ENCODE measurements around the gene ZNF460. TPM values are rescaled to one million over a fixed set of nuclear protein-coding genes. Genes with fewer than 3 reads are reported as not detected.

ZNF460 gene
- total and polyA plus RNA-seq, 2 of the 13 experiments (the other 11 are each of a cell fraction or from before 2014, with no cell fraction given): 14.5 to 44.8 TPM

DNA sequence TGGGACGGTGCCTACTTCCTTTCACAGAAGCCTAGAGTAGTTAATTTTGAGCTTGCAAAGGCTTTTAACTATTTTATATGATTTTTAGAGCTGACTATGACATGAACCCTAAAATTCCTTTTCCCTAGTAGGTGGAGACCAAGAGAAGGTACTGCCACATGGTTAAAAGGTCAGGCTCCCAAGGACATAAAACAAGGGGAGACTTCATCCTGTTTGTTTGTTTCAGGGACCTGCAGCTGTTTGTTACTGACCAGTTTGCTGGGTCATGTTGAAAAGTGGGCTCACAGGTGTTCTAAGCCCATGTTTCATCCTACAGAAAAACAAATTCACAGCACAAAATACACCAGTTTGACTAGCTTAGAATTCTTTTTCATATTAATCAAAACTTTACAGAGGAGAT is 3.9 kb upstream of the ZNF460 start:
- CTCF ChIA-PET (ENCODE audit: low intra/inter-chr PET ratio, low total read pairs): no interaction called here
- peaks cover 37% of the 10 kb centered on the region for H3K4me1 ChIP-seq (ENCODE audit: insufficient read depth, low read length)
- 78% methylated on average over 1 of the region's 1 CpG for WGBS (ENCODE audit: low lambda C conversion rate)
- peak overlapping the region; percentile 74 for H3K27ac ChIP-seq (ENCODE audit: extremely low read length, insufficient read depth, low read length)
- POLR2A ChIA-PET: interaction anchor here (1.2 to 1.5 kb wide), 3 partner anchors 30 to 86 kb away, joined by 4 to 7 read pairs (median 5); partner anchors contain the start of genes TRAPPC2B, ZNF547 and ZNF805
- DNase-seq (ENCODE audit: low spot score): peak; percentile 45
- no TSS peak for BruUV-seq (replicated peaks)
- in situ Hi-C loops (cut with HindIII; ENCODE audit: extremely low pct_ligation_motif_present, low pct_unique_long_range_greater_than_20kb) (no loop called here), intact Hi-C loops (cut with micrococcal nuclease; ENCODE audit: unreplicated experiment) (no loop called here)
- H3K9ac ChIP-seq (ENCODE audit: insufficient read depth, low read depth, low read length): peak overlapping the region; percentile 58
- peaks cover 12% of the 10 kb centered on the region for H3K79me2 ChIP-seq (ENCODE audit: insufficient read depth, low read length)
- 0 out of 5 replicates have a peak, but pooled peaks cover 0 to 3% of the 10 kb centered on the region in 2 experiments for H3K36me3 ChIP-seq (replicated peaks in 1 of 2; ENCODE audit: control insufficient read depth in 1 of 2, insufficient read depth in 2 of 2, low read length in 2 of 2)
- H2AFZ ChIP-seq (ENCODE audit: low read length): no peak overlapping the region
- ATAC-seq: no peak
- H3K4me3 ChIP-seq (replicated peaks in 1 of 3; ENCODE audit: insufficient read depth in 1 of 3, low read depth in 2 of 3, low read length in 3 of 3): no peak overlapping the region
- H3K9me3 ChIP-seq (ENCODE audit: low read length): no peaks in the 10 kb centered on the region
- H3K27me3 ChIP-seq (ENCODE audit: control insufficient read depth in 1 of 2, insufficient read depth in 2 of 2, low read length in 2 of 2): no peaks in the 10 kb centered on the region; a peak in 1 of 5 replicates
- no peaks in the 10 kb centered on the region; the same call in 1 of the 2 replicates for H4K20me1 ChIP-seq (ENCODE audit: insufficient read depth, low read length)
- peak overlapping the region; percentile 32; the same call in 1 of the 2 replicates for H3K4me2 ChIP-seq (ENCODE audit: low read depth, low read length)
- no peak for FAIRE-seq
- TF ChIP-seq FOXP1 (IDR thresholded peaks at IDR 0.05) (no peak), FOXP1 (CRISPR knock-in tag; IDR thresholded peaks at IDR 0.05) (peak; percentile 27; the same call in 1 of the 2 replicates), CEBPG (CRISPR knock-in tag; IDR thresholded peaks at IDR 0.05) (peak; percentile 27; the same call in 1 of the 2 replicates), ESRRA (CRISPR knock-in tag; IDR thresholded peaks at IDR 0.05; ENCODE audit: low read depth) (peak; percentile 32; the same call in 1 of the 2 replicates), SIN3A (IDR thresholded peaks at IDR 0.05; ENCODE audit: borderline replicate concordance, low read depth, low read length) (no peak), PPARG (CRISPR knock-in tag; conservative IDR thresholded peaks at IDR 0.05) (no peak), ZNF343 (CRISPR knock-in tag; IDR thresholded peaks at IDR 0.05) (no peak), RARA (CRISPR knock-in tag; IDR thresholded peaks at IDR 0.05) (no peak), EP300 (IDR thresholded peaks at IDR 0.05; ENCODE audit: low read depth in 2 of 2, low read length in 2 of 2) (peak in 1 of 2 experiments; percentile 27; a peak in 1 of 4 replicates), EP300 (CRISPR knock-in tag; IDR thresholded peaks at IDR 0.05; ENCODE audit: borderline replicate concordance) (no peak), ZFX (CRISPR knock-in tag; IDR thresholded peaks at IDR 0.05; ENCODE audit: low read depth) (no peak), PAF1 (CRISPR knock-in tag; IDR thresholded peaks at IDR 0.05) (no peak), SAP130 (CRISPR knock-in tag; IDR thresholded peaks at IDR 0.05; ENCODE audit: low read depth) (peak; percentile 44; the same call in 1 of the 2 replicates), NR2F6 (IDR thresholded peaks at IDR 0.05) (peak; percentile 56), NR2F6 (CRISPR knock-in tag; IDR thresholded peaks at IDR 0.05) (peak; percentile 59)
- TF ChIP-seq, protein P1, sequence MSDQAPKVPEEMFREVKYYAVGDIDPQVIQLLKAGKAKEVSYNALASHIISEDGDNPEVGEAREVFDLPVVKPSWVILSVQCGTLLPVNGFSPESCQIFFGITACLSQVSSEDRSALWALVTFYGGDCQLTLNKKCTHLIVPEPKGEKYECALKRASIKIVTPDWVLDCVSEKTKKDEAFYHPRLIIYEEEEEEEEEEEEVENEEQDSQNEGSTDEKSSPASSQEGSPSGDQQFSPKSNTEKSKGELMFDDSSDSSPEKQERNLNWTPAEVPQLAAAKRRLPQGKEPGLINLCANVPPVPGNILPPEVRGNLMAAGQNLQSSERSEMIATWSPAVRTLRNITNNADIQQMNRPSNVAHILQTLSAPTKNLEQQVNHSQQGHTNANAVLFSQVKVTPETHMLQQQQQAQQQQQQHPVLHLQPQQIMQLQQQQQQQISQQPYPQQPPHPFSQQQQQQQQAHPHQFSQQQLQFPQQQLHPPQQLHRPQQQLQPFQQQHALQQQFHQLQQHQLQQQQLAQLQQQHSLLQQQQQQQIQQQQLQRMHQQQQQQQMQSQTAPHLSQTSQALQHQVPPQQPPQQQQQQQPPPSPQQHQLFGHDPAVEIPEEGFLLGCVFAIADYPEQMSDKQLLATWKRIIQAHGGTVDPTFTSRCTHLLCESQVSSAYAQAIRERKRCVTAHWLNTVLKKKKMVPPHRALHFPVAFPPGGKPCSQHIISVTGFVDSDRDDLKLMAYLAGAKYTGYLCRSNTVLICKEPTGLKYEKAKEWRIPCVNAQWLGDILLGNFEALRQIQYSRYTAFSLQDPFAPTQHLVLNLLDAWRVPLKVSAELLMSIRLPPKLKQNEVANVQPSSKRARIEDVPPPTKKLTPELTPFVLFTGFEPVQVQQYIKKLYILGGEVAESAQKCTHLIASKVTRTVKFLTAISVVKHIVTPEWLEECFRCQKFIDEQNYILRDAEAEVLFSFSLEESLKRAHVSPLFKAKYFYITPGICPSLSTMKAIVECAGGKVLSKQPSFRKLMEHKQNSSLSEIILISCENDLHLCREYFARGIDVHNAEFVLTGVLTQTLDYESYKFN (CRISPR knock-in tag; conservative IDR thresholded peaks at IDR 0.05): peak; percentile 67
- TF ChIP-seq, protein P2, sequence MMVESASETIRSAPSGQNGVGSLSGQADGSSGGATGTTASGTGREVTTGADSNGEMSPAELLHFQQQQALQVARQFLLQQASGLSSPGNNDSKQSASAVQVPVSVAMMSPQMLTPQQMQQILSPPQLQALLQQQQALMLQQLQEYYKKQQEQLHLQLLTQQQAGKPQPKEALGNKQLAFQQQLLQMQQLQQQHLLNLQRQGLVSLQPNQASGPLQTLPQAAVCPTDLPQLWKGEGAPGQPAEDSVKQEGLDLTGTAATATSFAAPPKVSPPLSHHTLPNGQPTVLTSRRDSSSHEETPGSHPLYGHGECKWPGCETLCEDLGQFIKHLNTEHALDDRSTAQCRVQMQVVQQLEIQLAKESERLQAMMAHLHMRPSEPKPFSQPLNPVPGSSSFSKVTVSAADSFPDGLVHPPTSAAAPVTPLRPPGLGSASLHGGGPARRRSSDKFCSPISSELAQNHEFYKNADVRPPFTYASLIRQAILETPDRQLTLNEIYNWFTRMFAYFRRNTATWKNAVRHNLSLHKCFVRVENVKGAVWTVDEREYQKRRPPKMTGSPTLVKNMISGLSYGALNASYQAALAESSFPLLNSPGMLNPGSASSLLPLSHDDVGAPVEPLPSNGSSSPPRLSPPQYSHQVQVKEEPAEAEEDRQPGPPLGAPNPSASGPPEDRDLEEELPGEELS (CRISPR knock-in tag; IDR thresholded peaks at IDR 0.05): peak; percentile 38; the same call in 1 of the 2 replicates
- TF ChIP-seq, protein P3, sequence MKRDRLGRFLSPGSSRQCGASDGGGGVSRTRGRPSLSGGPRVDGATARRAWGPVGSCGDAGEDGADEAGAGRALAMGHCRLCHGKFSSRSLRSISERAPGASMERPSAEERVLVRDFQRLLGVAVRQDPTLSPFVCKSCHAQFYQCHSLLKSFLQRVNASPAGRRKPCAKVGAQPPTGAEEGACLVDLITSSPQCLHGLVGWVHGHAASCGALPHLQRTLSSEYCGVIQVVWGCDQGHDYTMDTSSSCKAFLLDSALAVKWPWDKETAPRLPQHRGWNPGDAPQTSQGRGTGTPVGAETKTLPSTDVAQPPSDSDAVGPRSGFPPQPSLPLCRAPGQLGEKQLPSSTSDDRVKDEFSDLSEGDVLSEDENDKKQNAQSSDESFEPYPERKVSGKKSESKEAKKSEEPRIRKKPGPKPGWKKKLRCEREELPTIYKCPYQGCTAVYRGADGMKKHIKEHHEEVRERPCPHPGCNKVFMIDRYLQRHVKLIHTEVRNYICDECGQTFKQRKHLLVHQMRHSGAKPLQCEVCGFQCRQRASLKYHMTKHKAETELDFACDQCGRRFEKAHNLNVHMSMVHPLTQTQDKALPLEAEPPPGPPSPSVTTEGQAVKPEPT (CRISPR knock-in tag; IDR thresholded peaks at IDR 0.05; ENCODE audit: low read depth): no peak
